DMS153 treated with DMSO at 0.1 percent for 48 hours (cell line): ENCODE data around the gene HPCAL1.

Source experiments
- DNase-seq: peaks from one replicate; lab custom pipeline; 2025; ENCODE audit not compliant: unreplicated experiment; lab: John Stamatoyannopoulos, UW

The HPCAL1 gene

DNA sequence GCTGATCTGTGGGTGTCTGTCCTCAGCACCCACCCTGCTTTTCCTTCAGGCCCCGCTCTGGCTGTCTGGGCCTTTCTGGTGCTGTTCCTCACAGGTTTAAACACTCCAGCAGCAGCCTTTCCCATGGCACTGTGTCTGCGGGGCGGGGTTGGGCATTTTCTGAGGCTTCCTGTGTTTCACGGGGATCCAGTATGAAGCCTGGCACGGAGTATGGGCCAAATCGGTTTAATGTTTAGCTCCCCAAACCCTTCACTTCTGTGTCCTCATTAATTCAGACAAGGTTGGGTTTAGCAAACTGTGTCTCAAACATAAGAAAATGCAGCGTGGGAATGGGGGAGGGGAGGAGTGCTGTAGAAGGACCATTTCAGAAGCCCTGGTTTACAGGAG lies 44.9 kb downstream of the HPCAL1 start:
- no peak for DNase-seq

DNA sequence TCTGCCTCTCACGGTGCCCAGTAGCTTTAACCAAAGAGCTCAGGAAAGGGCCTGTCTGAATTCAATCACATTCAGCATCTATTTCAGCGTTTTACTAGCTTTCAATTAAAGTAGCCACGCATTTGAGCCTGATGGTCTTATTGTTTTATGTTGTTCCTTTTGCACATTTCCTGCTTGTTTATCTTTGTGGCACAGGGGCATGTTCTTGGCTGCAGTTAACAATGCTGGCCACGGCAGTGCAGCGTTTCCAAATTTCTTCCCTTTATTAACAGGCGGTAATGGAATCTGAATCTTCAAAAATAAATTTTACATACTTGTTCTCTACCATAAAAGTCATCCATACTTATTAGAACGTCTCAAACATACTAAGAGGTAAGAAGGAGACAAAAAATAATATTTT lies 46.2 kb downstream of the HPCAL1 start:
- DNase-seq, result no peak

DNA sequence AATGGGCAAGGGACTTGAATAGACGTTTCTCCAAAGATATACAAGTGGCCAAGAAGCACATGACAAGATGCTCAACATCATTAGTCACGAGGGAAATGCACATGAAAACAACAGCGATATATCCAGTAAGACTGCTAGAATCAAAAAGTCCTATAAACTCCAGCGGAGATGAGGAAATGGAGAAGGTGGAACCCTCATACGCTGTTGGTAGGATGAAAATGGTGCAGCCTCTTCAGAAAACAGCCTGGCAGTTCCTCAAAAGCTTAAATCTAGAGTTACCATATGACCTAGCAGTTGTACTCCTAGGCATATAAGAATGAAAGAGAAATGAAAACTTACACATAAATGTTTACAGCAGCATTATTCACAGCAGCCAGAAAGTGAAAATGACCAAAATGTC lies 48.1 kb downstream of the HPCAL1 start:
- DNase-seq, result no peak

DNA sequence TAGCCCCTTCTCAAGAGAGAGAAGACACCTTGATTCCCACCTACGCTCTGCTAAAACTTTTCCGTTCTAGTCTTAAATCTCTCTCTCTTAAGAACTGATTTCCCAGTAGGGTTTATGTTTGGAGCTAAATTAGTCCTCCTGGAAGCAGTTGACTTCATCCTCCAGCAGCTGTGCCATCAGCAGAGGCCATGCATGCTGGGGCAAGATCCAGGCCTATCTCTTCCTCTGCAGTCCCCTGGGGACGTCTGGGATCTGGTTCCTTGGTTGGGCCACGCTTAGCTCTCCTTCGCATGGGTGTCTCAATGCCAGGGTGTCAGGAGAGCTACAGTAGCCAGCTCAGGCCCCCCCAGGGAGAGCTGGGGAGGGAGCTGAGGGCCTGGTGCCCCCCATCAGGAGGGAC lies 49.7 kb downstream of the HPCAL1 start:
- no peak for DNase-seq

- DNase-seq, result no peak
Observed at GRCh38 chr2:10352972-10353371, 50.3 kb downstream of the HPCAL1 start.

- no peak for DNase-seq
Observed at GRCh38 chr2:10353931-10354330, 51.2 kb downstream of the HPCAL1 start.

- DNase-seq, result no peak
Observed at GRCh38 chr2:10354399-10354798, 51.7 kb downstream of the HPCAL1 start.

DNA sequence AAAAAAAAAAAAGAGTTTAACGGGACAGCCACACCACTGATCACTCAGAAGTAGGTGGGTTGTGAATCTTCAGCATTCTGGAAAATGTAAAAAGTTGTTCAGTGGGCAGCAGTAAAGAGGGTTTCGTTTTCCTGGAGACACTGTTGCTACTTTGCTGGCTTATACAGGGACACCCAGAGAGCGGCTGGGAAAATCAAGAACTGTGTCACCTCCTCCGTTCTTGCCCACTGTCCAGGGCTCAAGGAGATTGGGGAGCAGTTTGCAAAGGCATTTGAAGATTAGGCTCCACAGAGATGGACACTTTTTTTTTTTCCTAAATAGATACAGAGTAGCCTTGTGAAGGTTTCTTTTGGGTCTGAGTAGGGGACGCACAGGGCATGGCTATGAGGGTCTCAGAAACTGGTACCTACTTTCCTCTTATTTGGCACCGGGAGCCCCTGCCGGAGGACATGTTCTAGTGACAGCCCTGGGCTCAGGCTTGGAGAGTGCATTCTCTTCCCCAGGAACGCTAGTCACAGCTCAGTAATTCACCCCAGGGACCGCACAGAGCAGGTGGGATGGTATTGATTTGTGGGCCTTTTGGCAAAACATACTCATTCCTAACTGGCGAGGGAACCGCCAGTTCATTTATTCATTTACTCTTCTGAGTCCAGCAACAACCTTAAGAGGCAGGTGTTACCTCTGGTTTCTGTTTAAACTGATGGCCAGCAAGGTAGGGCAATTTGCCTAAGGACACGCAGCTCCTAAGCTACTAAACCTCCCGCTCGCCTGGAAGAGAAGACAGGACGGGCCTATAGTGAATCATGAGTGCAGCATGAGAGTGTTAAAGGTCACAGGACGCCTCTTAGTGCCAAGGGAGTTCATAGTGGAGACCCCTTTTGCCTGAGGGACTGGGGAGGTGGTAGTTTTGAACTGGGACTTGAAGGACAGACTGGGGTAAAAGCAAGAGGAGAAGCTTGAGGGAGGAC lies 53.1 kb downstream of the HPCAL1 start:
- DNase-seq, result peak; percentile 38

- peak; percentile 20 for DNase-seq
Observed at GRCh38 chr2:10356439-10356811, 53.7 kb downstream of the HPCAL1 start.

- no peak for DNase-seq
Observed at GRCh38 chr2:10357193-10358169, 54.8 kb downstream of the HPCAL1 start.

DNA sequence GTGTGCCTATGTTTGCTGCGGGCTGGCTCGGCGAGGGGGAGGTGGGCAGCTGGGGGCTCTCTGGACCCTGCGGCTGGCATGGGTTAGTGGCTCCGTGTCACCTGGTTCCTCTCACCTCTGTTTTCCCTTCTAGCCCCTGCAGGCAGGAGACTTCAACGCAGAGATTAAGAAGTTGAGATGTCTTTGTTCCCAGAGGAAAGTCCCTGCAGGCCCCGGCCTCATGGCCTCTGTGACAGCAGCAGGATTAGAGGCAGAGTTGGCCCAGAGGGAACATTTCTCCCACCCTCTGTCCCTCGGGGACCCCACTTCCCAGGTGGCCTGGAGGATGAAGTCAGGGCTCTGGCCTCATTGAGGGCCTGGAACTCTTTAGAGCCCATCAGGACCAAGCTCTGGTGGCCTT lies 56.5 kb downstream of the HPCAL1 start:
- no peak for DNase-seq

DNA sequence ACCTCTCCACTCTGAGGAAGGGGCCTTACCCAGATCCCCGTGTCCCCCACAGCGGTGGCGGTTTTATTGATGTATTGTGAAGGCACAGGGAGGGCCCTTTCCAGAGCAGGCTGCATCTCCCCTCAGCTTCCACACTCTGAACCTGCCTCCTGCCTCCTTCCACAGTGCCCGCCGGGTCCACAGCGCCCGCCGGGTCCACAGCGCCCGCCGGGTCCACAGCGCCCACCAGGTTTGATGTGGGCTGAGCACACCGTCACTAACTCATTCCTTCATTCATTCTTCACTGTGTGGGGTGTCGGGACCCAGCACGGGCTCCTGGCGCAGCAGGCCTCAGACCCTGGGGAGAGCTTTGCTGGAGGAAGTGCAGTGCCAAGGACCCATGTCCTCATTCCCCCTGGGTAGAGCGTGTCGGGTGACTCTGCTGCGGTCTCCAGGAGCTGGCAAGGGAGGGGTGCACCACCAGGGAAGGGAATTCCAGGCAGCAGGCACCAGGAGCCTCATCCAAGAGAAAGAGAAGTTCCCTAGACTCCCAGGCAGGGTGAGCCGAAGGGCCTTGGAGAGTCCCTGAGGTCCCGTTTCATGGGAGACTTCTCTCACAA lies 57.1 kb downstream of the HPCAL1 start:
- DNase-seq, result no peak

DNA sequence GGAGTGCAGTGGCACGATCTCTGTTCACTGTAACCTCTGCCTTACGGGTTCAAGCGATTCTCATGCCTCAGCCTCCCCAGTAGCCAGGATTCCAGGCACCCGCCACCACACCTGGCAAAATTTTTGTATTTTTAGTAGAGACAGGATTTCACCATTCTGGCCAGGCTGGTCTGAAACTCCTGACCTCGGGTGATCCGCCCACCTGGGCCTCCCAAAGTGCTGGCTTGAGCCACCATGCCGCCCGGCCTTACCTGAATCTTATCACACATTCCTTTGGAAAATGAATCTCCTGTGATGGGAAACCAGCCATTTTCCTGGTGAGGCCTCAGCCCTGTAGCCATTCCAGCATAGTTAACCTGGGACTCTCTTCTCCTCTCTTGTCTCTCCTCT lies 57.8 kb downstream of the HPCAL1 start:
- DNase-seq, result no peak

DNA sequence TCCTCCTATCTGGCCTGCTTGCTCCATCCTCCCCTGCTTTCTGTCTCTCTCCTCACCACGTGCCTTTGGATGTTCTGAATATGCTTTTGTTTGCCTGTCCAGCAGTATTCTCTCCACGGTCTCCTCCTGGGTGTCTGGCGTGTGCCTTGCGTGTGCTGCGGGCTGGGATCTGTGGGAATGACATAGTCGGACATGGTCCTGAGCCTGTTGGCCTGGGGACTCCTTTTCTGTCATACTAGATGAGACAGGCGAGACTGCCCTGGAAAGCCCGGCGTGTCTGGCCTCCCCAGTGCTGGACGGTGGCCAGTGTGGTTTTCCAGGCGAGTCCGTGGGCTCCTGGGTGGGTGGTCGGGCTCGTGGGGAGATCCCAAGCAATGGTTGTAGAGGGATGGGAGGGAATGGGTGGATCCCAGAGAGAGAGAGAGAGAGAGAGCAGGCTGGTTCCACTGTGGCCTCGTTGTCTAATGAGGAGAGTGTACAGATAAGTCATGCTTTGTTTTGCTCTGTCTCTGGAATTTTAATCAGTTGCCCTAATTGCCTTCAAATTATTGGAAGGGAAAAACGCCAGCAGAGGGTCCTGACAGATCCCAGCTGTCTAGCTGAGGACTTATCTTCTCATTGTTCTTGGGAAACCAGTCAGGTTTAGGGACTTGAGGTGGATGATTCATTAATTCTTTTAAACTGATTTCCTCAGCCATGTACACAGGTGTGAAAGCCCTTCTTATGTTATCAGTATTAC lies 58.3 kb downstream of the HPCAL1 start:
- no peak for DNase-seq

- no peak for DNase-seq
Observed at GRCh38 chr2:10362096-10362897, 59.6 kb downstream of the HPCAL1 start.

DNA sequence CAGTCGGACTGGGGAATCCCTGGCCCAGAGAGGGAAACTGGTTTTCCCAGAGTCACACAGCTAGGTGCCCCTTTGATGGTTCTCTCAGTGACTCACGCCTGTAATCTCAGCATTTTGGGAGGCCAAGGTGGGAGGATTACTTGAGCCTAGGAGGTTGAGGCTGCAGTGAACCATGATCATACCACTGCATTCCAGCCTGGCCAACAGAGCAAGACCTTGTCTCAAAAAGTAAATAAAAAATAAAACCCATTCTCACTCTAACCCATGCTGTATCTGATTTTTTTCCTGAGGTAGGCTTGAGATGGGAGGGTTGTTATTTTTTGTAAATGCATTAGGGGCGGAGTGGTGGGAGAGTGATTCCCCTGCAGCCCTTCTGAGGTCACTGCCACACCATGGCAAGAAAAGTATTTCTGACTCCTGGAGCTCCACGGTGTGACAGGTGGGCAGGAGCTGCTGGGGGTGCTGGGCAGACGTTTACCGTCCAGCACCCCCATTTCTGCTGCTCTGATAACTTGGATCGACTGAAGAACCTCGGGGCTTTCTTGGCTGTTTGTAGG lies 60.3 kb downstream of the HPCAL1 start:
- DNase-seq, result no peak

DNA sequence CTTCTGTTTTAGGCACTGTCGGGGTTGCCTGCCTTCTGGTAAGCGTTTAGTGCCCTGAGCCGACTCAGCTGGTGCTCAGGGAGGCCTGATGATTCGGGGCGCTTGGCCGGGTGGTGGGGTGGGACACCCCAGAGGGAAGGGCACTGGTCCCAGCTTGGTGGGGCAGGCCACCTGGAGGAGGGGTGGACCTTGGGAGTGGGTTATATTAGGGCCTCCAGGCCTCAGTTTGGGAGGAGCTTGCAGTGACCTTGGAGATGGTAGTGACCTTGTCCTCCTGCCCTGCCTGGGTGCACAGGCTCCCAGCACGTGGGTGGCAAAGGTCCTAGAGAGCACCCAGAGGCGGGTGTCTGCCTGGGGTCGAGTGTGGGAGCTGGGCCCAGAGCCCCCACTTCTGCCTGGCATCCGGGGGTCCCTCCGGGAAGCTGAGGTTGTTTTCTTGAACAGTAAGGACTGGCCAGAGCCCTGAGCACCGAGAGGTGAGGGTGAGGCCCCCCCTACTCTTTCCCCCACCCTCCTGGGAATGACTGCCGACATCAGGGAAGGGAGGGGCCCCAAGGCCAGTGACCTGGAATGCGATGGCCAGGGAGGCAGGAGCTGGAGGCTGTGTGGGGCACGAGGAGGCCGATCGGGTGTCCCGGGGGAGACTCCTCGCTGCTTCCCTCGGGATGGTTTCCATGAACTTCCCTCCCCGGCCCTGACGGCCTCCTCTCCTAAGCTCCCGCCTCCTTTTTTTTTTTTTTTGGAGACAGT lies 61.3 kb downstream of the HPCAL1 start:
- DNase-seq, result no peak

DNA sequence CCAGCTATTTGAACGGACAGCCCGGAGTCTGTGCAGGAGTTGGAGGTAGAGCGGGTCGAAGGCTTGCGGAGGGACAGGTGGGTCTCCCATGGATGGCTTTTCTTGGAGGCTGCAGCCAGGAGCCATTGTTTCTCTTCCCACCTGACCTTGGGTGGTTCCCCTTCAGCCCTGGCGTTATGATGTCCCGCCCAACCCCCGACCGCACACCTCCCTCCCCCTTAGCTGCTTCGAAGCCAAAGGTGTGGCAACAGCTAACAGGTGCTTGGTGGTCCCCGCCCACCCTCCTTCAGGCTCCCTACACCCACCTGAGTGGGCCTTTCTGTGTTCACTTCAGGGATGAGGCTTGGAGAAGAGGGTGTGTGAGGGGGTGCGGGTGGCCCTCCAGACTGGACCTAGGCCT lies 62.7 kb downstream of the HPCAL1 start:
- DNase-seq, result no peak
